ENCODE data around the gene RIC3.

DNA sequence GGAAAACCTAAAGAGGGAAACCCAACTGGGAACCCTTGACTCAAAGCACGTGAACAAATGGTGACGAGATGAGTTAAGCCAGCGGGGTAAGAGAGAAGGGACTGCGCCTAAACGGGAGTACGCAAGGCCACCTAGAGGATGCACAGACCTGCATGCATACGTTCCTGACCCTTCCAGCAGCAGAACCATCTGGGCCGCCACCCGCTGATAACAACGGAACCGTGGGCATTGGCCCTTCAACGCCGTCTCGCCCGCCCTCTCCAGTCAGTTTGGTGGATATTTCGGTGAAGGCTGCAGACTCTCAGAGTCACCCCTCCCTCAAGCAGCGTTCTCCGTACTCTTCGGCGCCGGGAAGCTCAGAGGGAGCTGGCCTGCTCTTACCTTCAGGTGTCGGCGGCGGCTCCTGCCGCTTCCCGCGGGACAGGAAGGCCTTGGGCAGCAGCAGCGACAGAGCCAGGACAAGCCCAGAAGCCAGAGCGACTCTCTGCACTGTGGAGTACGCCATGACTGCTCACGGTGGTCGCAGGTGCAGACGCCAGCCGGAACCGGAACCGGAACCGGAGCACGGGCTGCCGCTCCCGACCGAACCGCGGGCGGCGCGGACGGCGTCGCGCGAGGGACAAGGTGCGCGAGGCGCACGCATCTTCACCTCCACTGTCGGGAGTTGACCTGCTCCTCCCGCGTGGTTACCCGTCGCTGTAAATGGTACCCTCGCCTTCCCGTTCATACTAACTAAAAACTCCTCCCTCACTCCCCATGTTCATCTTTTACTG lies at the start of gene RIC3:
- no peak for TF ChIP-seq SP1 (IDR thresholded peaks at IDR 0.05; ENCODE audit: low read depth)
- no peak for TF ChIP-seq CTCF (IDR thresholded peaks at IDR 0.05 in 2 of 3, conservative IDR thresholded peaks at IDR 0.05 in 1 of 3; ENCODE audit: borderline replicate concordance in 1 of 3, insufficient read depth in 1 of 3, low read depth in 2 of 3, low read length in 2 of 3)
- TF ChIP-seq ELF1 (IDR thresholded peaks at IDR 0.05; ENCODE audit: borderline replicate concordance, low read depth), result no peak
- no peak for TF ChIP-seq ZNF274 (IDR thresholded peaks at IDR 0.05; ENCODE audit: low read depth, low read length)
- TF ChIP-seq SIN3A (IDR thresholded peaks at IDR 0.05; ENCODE audit: low read depth), result no peak
- TF ChIP-seq, protein P1, sequence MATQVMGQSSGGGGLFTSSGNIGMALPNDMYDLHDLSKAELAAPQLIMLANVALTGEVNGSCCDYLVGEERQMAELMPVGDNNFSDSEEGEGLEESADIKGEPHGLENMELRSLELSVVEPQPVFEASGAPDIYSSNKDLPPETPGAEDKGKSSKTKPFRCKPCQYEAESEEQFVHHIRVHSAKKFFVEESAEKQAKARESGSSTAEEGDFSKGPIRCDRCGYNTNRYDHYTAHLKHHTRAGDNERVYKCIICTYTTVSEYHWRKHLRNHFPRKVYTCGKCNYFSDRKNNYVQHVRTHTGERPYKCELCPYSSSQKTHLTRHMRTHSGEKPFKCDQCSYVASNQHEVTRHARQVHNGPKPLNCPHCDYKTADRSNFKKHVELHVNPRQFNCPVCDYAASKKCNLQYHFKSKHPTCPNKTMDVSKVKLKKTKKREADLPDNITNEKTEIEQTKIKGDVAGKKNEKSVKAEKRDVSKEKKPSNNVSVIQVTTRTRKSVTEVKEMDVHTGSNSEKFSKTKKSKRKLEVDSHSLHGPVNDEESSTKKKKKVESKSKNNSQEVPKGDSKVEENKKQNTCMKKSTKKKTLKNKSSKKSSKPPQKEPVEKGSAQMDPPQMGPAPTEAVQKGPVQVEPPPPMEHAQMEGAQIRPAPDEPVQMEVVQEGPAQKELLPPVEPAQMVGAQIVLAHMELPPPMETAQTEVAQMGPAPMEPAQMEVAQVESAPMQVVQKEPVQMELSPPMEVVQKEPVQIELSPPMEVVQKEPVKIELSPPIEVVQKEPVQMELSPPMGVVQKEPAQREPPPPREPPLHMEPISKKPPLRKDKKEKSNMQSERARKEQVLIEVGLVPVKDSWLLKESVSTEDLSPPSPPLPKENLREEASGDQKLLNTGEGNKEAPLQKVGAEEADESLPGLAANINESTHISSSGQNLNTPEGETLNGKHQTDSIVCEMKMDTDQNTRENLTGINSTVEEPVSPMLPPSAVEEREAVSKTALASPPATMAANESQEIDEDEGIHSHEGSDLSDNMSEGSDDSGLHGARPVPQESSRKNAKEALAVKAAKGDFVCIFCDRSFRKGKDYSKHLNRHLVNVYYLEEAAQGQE (IDR thresholded peaks at IDR 0.05; ENCODE audit: low read depth), result no peak
- no peak for TF ChIP-seq EZH2phosphoT487 (IDR thresholded peaks at IDR 0.05; ENCODE audit: borderline replicate concordance)
- no peak for TF ChIP-seq EZH2 (IDR thresholded peaks at IDR 0.05)
- TF ChIP-seq TCF7L2 (IDR thresholded peaks at IDR 0.05; ENCODE audit: borderline replicate concordance, extremely low read depth, insufficient read depth, insufficient read length), result no peak
- no peak for TF ChIP-seq POLR2AphosphoS5 (IDR thresholded peaks at IDR 0.05; ENCODE audit: low read depth, low read length)
- TF ChIP-seq, protein P2, sequence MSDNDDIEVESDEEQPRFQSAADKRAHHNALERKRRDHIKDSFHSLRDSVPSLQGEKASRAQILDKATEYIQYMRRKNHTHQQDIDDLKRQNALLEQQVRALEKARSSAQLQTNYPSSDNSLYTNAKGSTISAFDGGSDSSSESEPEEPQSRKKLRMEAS (IDR thresholded peaks at IDR 0.05), result no peak
- TF ChIP-seq POLR2A (IDR thresholded peaks at IDR 0.05; ENCODE audit: borderline replicate concordance, extremely low read depth, insufficient read depth, insufficient read length), result no peak
- no peak for TF ChIP-seq ATF3 (IDR thresholded peaks at IDR 0.05)
